Trophoblast cell (in vitro differentiated cells and primary cell): ENCODE measurements around the gene C19orf85.
A peak's percentile ranks its signal among the peaks of the same experiment; 100 is the strongest.

Source experiments
- DNase-seq, 2 donors: peaks; one replicate each; pipeline ENCODE4 v3.0.0-alpha.2; 2016
- H2AFZ ChIP-seq: 2 replicates; pipeline ENCODE4 v1.6.1; 2013; ENCODE audit warnings: low read length, moderate library complexity, mild to moderate bottlenecking; ENCODE audit not compliant: insufficient read depth, poor library complexity
- H2AK5ac ChIP-seq: 2 replicates; pipeline ENCODE4 v1.6.1; 2013; ENCODE audit warnings: mild to moderate bottlenecking, low read length
- H2BK120ac ChIP-seq: 2 replicates; pipeline ENCODE4 v1.6.1; 2013; ENCODE audit warnings: low read length, mild to moderate bottlenecking, moderate library complexity; ENCODE audit not compliant: insufficient read depth, poor library complexity
- H2BK12ac ChIP-seq: 2 replicates; pipeline ENCODE4 v1.6.1; 2013; ENCODE audit warnings: mild to moderate bottlenecking, low read length, moderate library complexity
- H2BK5ac ChIP-seq: 2 replicates; pipeline ENCODE4 v1.6.1; 2013; ENCODE audit warnings: low read length, low read depth, moderate library complexity, mild to moderate bottlenecking; ENCODE audit not compliant: poor library complexity
- H3K14ac ChIP-seq: 2 replicates; pipeline ENCODE4 v1.6.1; 2013; ENCODE audit warnings: mild to moderate bottlenecking, low read length
- H3K18ac ChIP-seq: 2 replicates; pipeline ENCODE4 v1.6.1; 2013; ENCODE audit warnings: mild to moderate bottlenecking, low read length
- H3K23ac ChIP-seq: 2 replicates; pipeline ENCODE4 v1.6.1; 2013; ENCODE audit warnings: low read length
- H3K27ac ChIP-seq: 2 replicates; pipeline ENCODE4 v1.5.1; 2013; ENCODE audit warnings: low read depth, mild to moderate bottlenecking, inconsistent platforms, low read length, moderate library complexity
- H3K27me3 ChIP-seq: 2 replicates; pipeline ENCODE4 v1.6.1; 2013; ENCODE audit warnings: inconsistent platforms, mild to moderate bottlenecking, low read length, moderate library complexity; ENCODE audit not compliant: insufficient read depth
- H3K36me3 ChIP-seq, 2 experiments: 1 replicate in 1 of 2; 2 replicates in 1 of 2; pipeline ENCODE4 v1.6.1; 2013; ENCODE audit warnings: low read length in 2 of 2, mild to moderate bottlenecking in 2 of 2, moderate library complexity in 1 of 2; ENCODE audit not compliant: insufficient read depth in 2 of 2, control insufficient read depth in 1 of 2
- H3K4ac ChIP-seq: 2 replicates; pipeline ENCODE4 v1.6.1; 2013; ENCODE audit warnings: low read depth, mild to moderate bottlenecking, low read length, moderate library complexity
- H3K4me1 ChIP-seq, 2 experiments: 1 replicate in 1 of 2; 2 replicates in 1 of 2; pipeline ENCODE4 v1.6.1; 2013; ENCODE audit warnings: low read length in 2 of 2, mild to moderate bottlenecking in 2 of 2, moderate library complexity in 1 of 2; ENCODE audit not compliant: insufficient read depth in 2 of 2, control insufficient read depth in 1 of 2
- H3K4me2 ChIP-seq: 2 replicates; pipeline ENCODE4 v1.6.1; 2013; ENCODE audit warnings: inconsistent platforms, mild to moderate bottlenecking, low read length, moderate library complexity
- H3K4me3 ChIP-seq: 2 replicates; pipeline ENCODE4 v1.5.1; 2013; ENCODE audit warnings: mild to moderate bottlenecking, low read depth, low read length, inconsistent platforms
- H3K79me1 ChIP-seq: one replicate; pipeline ENCODE4 v1.6.1; 2013; ENCODE audit warnings: low read length
- H3K79me2 ChIP-seq: 2 replicates; pipeline ENCODE4 v1.6.1; 2013; ENCODE audit warnings: low read length, mild to moderate bottlenecking; ENCODE audit not compliant: control insufficient read depth, insufficient read depth, poor library complexity
- H3K9ac ChIP-seq: 2 replicates; pipeline ENCODE4 v1.6.1; 2013; ENCODE audit warnings: mild to moderate bottlenecking, low read length
- H3K9me3 ChIP-seq: 2 replicates; pipeline ENCODE4 v1.6.1; 2013; ENCODE audit warnings: low read depth, mild to moderate bottlenecking, control low read depth, inconsistent platforms, low read length; ENCODE audit not compliant: insufficient read depth
- H4K12ac ChIP-seq: 2 replicates; pipeline ENCODE4 v1.6.1; 2013; ENCODE audit warnings: low read depth, mild to moderate bottlenecking, low read length, moderate library complexity
- H4K8ac ChIP-seq: 2 replicates; pipeline ENCODE4 v1.6.1; 2013; ENCODE audit warnings: low read depth, mild to moderate bottlenecking, low read length, moderate library complexity
- H4K91ac ChIP-seq: one replicate; pipeline ENCODE4 v1.6.1; 2013; ENCODE audit warnings: low read depth, mild to moderate bottlenecking, low read length, moderate library complexity
- WGBS: extraction: QIAGEN DNeasy Blood & Tissue Kit; methylation state at CpG from one replicate; pipeline ENCODE4 v1.1.7; 2013; ENCODE audit warnings: missing lambda C conversion rate; ENCODE audit not compliant: insufficient read length, insufficient coverage; ENCODE audit errors: extremely low coverage; 5-methylcytosine and 5-hydroxymethylcytosine counted together

C19orf85 gene

DNA sequence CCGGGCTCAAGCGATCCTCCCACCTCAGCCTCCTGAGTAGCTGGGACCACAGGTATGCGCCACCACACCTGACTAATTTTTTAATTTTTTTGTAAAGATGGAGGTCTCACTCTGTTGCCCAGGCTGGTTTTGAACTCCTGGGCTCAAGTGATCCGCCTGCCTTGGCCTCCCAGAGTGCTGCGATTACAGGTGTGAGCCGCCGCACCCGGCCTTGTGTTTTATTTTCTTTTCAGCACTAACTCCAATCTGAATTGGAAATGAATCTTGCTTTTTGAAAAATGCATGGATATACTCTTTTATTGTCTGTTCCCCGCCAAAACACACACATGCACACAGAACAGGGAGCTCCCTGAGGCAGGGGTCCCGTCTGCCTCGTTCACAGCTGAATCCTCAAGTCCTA, 1.8 kb downstream of the C19orf85 start:
- H2AK5ac ChIP-seq: no peak overlapping the region
- H3K4ac ChIP-seq: no peak overlapping the region
- H3K27me3 ChIP-seq: no peaks in the 10 kb centered on the region
- no peak overlapping the region for H3K27ac ChIP-seq
- no CpG with 5 or more reads among the region's 11 CpGs for WGBS
- no peak overlapping the region for H3K4me3 ChIP-seq
- H3K4me1 ChIP-seq: peaks cover 7 to 12% of the 10 kb centered on the region in 2 experiments
- no peak overlapping the region for H2BK5ac ChIP-seq
- no peak overlapping the region for H3K4me2 ChIP-seq
- no peaks in the 10 kb centered on the region for H3K36me3 ChIP-seq
- DNase-seq: no peak
- H3K9ac ChIP-seq: no peak overlapping the region
- no peak overlapping the region for H3K14ac ChIP-seq
- no peak overlapping the region for H3K18ac ChIP-seq
- no peak overlapping the region for H2BK12ac ChIP-seq
- no peak overlapping the region for H4K8ac ChIP-seq
- H2BK120ac ChIP-seq: no peak overlapping the region
- H4K12ac ChIP-seq: no peak overlapping the region
- no peak overlapping the region for H2AFZ ChIP-seq
- H3K79me1 ChIP-seq: peaks cover 6% of the 10 kb centered on the region
- H4K91ac ChIP-seq: no peak overlapping the region
- H3K79me2 ChIP-seq: peaks cover 3% of the 10 kb centered on the region
- no peaks in the 10 kb centered on the region for H3K9me3 ChIP-seq
- no peak overlapping the region for H3K23ac ChIP-seq

DNA sequence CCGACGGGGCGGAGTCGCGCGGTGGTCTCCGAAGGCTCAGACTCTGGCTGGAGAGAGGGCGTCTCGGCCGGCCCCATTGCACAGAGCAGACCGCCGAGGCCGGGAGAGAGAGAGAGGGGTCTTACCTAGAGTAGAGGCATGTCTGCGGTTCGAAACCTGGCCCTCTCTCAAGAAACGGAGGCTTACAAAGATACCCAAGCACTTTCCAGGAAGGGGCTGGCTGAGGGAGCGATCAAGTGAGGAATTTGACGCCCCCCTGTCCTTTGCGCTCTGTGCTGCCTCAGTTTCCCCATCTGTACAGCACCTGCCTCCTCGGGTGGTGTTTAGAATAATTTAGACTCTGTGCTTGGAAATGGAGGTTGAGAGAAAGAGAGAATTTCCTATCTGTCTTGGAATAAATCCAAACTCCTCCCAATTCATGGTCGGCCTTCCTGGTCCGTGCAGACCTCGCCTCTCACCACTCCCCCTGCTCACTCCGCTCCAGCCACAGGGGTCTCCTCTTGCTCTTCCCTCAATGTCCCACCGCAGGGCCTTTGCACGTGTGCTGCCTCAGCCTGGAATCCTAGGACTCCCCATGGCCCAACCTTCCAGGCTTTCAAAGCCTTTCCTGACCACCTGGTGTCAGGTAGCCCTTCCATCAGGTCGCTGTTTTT, 2.5 kb downstream of the C19orf85 start:
- Histone ChIP-seq H2BK5ac (no peak overlapping the region), H3K36me3 (no peaks in the 10 kb centered on the region), H4K12ac (peak overlapping the region; percentile 61), H2BK12ac (no peak overlapping the region), H4K91ac (peak overlapping the region; percentile 77), H3K9ac (peak overlapping the region; percentile 45), H2AFZ (peak overlapping the region; percentile 72), H2BK120ac (no peak overlapping the region), H2AK5ac (no peak overlapping the region), H3K4me3 (no peak overlapping the region), H3K27me3 (no peaks in the 10 kb centered on the region), H3K23ac (no peak overlapping the region), H3K9me3 (no peaks in the 10 kb centered on the region), H3K14ac (peak overlapping the region; percentile 36), H3K18ac (no peak overlapping the region), H3K79me2 (peaks cover 3% of the 10 kb centered on the region), H4K8ac (peak overlapping the region; percentile 87), H3K79me1 (peaks cover 6% of the 10 kb centered on the region), H3K4me2 (peak overlapping the region; percentile 74), H3K27ac (no peak overlapping the region), H3K4ac (no peak overlapping the region), H3K4me1 (peaks cover 7 to 12% of the 10 kb centered on the region in 2 experiments)
- WGBS: no CpG with 5 or more reads among the region's 27 CpGs
- peak in 1 of 2 donors; percentile 25 for DNase-seq

GRCh38 chr19:55461259-55461973, 3.1 kb downstream of the C19orf85 start, which contains the start of gene ISOC2:
TSS of gene ISOC2 (minus strand) at chr19:55461642. CDS start at chr19:55456486, 5,156 bp downstream.
- peak within 1 kb of the TSS; percentile 72 for H2AFZ ChIP-seq
- no peak within 1 kb of the TSS for H2BK5ac ChIP-seq
- H3K14ac ChIP-seq: peak within 1 kb of the TSS; percentile 86
- H3K9ac ChIP-seq: peak within 1 kb of the TSS; percentile 64
- no peak within 1 kb of the TSS for H2BK12ac ChIP-seq
- peak within 1 kb of the TSS; percentile 27 for H2BK120ac ChIP-seq
- H4K12ac ChIP-seq: peak within 1 kb of the TSS; percentile 61
- peak within 1 kb of the TSS; percentile 9 for H3K18ac ChIP-seq
- H3K36me3 ChIP-seq: no peaks in the 10 kb centered on the region
- H4K91ac ChIP-seq: peak within 1 kb of the TSS; percentile 77
- H3K27ac ChIP-seq: no peak within 1 kb of the TSS
- H3K23ac ChIP-seq: no peak within 1 kb of the TSS
- H3K4ac ChIP-seq: peak within 1 kb of the TSS; percentile 1
- H4K8ac ChIP-seq: peak within 1 kb of the TSS; percentile 87
- peaks cover 7 to 12% of the 10 kb centered on the region in 2 experiments for H3K4me1 ChIP-seq
- H3K27me3 ChIP-seq: no peaks in the 10 kb centered on the region
- peak within 1 kb of the TSS; percentile 90 for H3K4me2 ChIP-seq
- no CpG with 5 or more reads among the region's 54 CpGs for WGBS
- H3K9me3 ChIP-seq: no peaks in the 10 kb centered on the region
- H3K4me3 ChIP-seq: peak within 1 kb of the TSS; percentile 80
- peak within 1 kb of the TSS; percentile 8 for H2AK5ac ChIP-seq
- peak; percentile 100 for DNase-seq
- peaks cover 6% of the 10 kb centered on the region for H3K79me1 ChIP-seq
- H3K79me2 ChIP-seq: peaks cover 3% of the 10 kb centered on the region

- H3K4ac ChIP-seq: no peak overlapping the region
- peak overlapping the region; percentile 72 for H4K8ac ChIP-seq
- H4K12ac ChIP-seq: no peak overlapping the region
- DNase-seq: peak; percentile 26 to 62
- H3K9me3 ChIP-seq: no peaks in the 10 kb centered on the region
- H3K79me2 ChIP-seq: peaks cover 3% of the 10 kb centered on the region
- no peak overlapping the region for H2BK5ac ChIP-seq
- H3K4me3 ChIP-seq: no peak overlapping the region
- no peak overlapping the region for H2BK120ac ChIP-seq
- no peaks in the 10 kb centered on the region for H3K27me3 ChIP-seq
- H2AFZ ChIP-seq: peak overlapping the region; percentile 41
- peaks cover 0 to 3% of the 10 kb centered on the region in 2 experiments for H3K36me3 ChIP-seq
- no CpG with 5 or more reads among the region's 24 CpGs for WGBS
- peak overlapping the region; percentile 64 for H3K9ac ChIP-seq
- no peak overlapping the region for H3K23ac ChIP-seq
- peak overlapping the region; percentile 86 for H3K14ac ChIP-seq
- H3K18ac ChIP-seq: peak overlapping the region; percentile 9
- no peak overlapping the region for H3K27ac ChIP-seq
- peak overlapping the region; percentile 56 for H4K91ac ChIP-seq
- H3K4me1 ChIP-seq: peaks cover 7 to 12% of the 10 kb centered on the region in 2 experiments
- no peak overlapping the region for H2BK12ac ChIP-seq
- H2AK5ac ChIP-seq: no peak overlapping the region
- peak overlapping the region; percentile 90 for H3K4me2 ChIP-seq
- peaks cover 6% of the 10 kb centered on the region for H3K79me1 ChIP-seq
Measured at GRCh38 chr19:55460670-55461258, 3.8 kb downstream of the C19orf85 start.
